ENCODE measurements around the gene PYY.

GRCh38 chr17:43912635-43913304 lies 41.0 kb downstream of the PYY start:
- no peak for TF ChIP-seq ZNF274 (IDR thresholded peaks at IDR 0.05; ENCODE audit: low read depth, low read length)
- no peak for TF ChIP-seq YY1 (IDR thresholded peaks at IDR 0.05; ENCODE audit: insufficient read depth, insufficient read length)
